HUES48 (cell line): ENCODE measurements around the gene CIC.

Experiments
- H3K27ac ChIP-seq: one replicate; pipeline ENCODE4 v1.7.0; 2013; ENCODE audit warnings: low read depth, low read length, inconsistent platforms
- H3K27me3 ChIP-seq: 2 replicates; pipeline ENCODE4 v1.6.1; 2013; ENCODE audit warnings: mild to moderate bottlenecking, low read length; ENCODE audit not compliant: control insufficient read depth, insufficient read depth
- H3K36me3 ChIP-seq: 2 replicates; pipeline ENCODE4 v1.6.1; 2013; ENCODE audit warnings: low read length; ENCODE audit not compliant: control insufficient read depth, insufficient read depth
- H3K4me1 ChIP-seq: 2 replicates; pipeline ENCODE4 v1.6.1; 2013; ENCODE audit warnings: mild to moderate bottlenecking, low read length; ENCODE audit not compliant: control insufficient read depth, insufficient read depth
- H3K4me3 ChIP-seq: 2 replicates; pipeline ENCODE4 v1.5.1; 2013; ENCODE audit warnings: mild to moderate bottlenecking, low read depth, low read length
- H3K9ac ChIP-seq: 2 replicates; pipeline ENCODE4 v1.6.1; 2013; ENCODE audit warnings: mild to moderate bottlenecking, low read depth, low read length, moderate library complexity
- H3K9me3 ChIP-seq: 2 replicates; pipeline ENCODE4 v1.6.1; 2013; ENCODE audit warnings: low read length; ENCODE audit not compliant: control insufficient read depth, insufficient read depth

The CIC gene

DNA sequence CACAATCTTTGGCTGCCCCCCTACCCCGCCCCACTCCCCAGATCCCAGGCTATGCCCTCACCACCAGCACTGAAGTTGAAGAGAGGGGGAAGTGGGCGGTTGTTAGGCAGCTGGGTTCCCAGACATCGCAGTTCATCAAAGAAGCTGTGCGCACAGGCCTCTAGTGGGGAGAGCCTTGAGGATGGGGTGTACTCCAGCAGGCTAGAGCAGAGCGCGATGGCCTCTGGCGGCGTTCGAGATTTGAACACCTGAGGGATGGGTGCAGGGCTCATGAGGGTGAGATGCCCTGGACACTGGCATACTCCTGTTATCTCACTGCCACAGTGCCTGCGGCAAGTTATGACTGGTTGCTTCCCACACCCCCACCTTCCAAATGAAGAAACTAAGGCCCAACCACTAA is 36.6 kb upstream of the CIC start:
- H3K27ac ChIP-seq, result no peak overlapping the region
- no peak overlapping the region for H3K9ac ChIP-seq
- H3K9me3 ChIP-seq, result no peaks in the 10 kb centered on the region
- H3K36me3 ChIP-seq, result peaks cover 80% of the 10 kb centered on the region
- H3K4me1 ChIP-seq, result no peaks in the 10 kb centered on the region
- no peak overlapping the region for H3K4me3 ChIP-seq
- no peaks in the 10 kb centered on the region for H3K27me3 ChIP-seq

DNA sequence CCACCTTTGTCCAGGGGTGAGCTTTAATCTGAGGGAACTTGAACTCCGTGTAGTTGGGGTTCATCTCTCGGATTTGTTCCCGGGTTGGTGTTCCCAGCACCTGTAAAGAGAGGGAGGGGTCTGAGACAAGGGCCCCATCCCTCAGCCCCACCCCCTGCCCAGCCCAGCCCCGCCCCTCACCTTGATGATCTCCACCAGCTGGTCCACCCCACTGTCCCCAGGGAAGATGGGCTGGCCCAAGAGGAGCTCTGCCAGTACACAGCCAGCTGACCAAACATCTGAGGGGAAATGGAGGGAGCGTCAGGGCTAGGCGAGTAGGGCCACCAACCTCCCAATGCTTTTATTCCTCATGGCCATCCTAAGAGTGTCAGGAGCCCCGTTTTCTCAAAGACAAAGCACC is 35.9 kb upstream of the CIC start:
- Histone ChIP-seq H3K4me1 (no peaks in the 10 kb centered on the region), H3K36me3 (peaks cover 80% of the 10 kb centered on the region), H3K9me3 (no peaks in the 10 kb centered on the region), H3K9ac (no peak overlapping the region), H3K27ac (no peak overlapping the region), H3K4me3 (no peak overlapping the region), H3K27me3 (no peaks in the 10 kb centered on the region)

DNA sequence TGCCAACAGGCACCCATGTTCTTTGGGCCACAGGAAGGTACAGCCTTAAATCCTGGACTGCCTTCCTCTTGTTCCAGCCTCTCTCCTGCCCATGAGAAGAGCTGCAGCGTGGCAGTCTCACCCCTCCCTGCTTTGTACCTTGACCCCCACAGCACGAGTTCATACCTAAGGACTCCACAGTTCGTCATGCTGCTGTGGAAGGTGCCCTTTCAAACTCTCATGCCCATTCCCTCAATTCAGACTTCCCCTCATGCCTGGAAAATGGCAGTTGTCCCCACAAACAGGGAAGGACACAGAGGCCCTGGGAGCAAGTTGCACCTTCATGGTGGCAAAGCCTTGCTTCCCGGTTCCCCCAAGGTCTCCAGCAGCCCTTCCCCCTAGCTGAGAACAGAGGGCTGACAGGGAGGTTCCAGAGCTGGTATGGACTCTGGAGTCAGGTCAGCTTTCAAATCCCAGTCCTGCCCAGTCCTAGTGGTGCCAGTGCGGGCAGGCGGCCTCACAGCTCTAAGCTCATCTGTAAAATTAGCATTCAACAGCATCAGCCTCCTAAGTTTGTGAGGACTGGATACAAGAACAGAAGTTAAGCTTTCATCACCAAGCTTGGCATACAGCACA is 35.3 kb upstream of the CIC start:
- Histone ChIP-seq H3K36me3 (peaks cover 77% of the 10 kb centered on the region), H3K4me3 (no peak overlapping the region), H3K27me3 (no peaks in the 10 kb centered on the region), H3K4me1 (no peaks in the 10 kb centered on the region), H3K9ac (no peak overlapping the region), H3K9me3 (no peaks in the 10 kb centered on the region), H3K27ac (no peak overlapping the region)

DNA sequence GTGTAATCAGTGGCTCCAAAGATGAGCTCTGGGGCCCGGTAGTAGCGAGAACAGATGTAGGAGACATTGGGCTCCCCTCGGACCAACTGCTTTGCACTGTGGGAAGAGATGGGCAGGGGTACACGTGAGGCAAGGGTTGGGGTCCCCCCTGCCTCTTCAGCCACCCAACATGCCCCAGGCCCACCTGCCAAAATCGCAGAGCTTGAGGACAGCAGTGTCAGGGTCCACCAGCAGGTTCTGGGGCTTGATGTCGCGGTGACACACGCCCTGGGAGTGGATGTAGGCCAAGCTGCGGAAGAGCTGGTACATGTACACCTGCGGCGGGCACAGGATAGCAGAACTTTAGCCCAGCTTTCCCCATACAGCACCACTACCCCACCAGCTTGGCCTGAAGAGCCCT is 34.7 kb upstream of the CIC start:
- no peak overlapping the region for H3K4me3 ChIP-seq
- no peak overlapping the region for H3K9ac ChIP-seq
- H3K36me3 ChIP-seq, result peaks cover 77% of the 10 kb centered on the region
- H3K9me3 ChIP-seq, result no peaks in the 10 kb centered on the region
- H3K4me1 ChIP-seq, result no peaks in the 10 kb centered on the region
- H3K27ac ChIP-seq, result no peak overlapping the region
- H3K27me3 ChIP-seq, result no peaks in the 10 kb centered on the region

DNA sequence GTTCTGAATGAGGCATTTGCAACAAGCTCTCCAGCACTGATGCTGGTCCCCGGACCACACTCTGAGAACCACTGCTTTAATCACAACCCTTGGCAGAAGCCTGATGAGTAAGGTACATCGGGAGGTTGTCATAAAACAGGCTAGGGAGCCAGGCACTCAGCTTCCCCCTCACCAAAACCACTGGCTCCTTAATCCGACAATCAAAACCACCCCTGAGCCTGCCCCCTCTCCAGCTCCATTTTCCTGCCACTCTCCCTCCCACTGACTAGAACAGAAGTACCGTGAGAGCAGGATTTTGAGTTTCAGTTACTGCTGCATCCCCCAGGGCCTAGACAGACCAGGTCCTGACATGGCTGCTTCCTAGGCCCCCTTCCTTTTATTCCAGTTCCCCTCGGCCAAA is 33.9 kb upstream of the CIC start:
- Histone ChIP-seq H3K27me3 (no peaks in the 10 kb centered on the region), H3K9ac (no peak overlapping the region), H3K27ac (no peak overlapping the region), H3K4me3 (no peak overlapping the region), H3K4me1 (no peaks in the 10 kb centered on the region), H3K36me3 (peaks cover 76% of the 10 kb centered on the region), H3K9me3 (no peaks in the 10 kb centered on the region)

DNA sequence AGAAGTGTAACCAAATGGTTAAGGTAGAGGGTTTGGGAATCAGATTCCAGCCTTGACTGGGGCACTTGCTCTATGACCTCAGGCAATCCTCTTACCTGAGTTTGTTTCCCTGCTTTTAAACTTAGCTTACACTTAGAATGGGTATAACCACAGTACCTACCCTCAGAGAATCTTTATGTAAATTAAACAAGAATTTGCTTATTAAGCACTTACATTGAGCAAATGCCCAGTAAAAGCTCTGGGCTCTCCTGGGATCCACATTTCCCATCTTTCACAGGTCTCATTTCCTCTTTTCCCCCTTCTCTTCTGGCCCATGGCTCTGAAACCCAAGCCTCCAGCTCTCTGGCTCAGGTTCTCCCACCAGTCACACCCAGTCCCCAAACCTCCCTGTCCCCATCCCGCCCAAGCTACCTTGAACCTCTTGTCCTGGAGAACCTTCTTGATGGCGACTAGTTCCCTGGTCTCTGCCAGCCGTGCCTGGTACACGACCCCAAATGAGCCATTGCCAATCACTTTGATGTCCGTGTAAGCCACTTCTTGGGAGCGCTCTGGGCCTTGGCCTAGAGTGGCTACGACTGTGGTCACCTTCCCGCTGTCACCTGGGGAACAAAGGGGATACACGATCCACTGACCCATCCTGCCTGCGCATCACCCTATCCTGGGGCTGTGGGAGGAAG is 29.4 kb upstream of the CIC start:
- Histone ChIP-seq H3K9me3 (no peaks in the 10 kb centered on the region), H3K4me1 (peaks cover 9% of the 10 kb centered on the region), H3K36me3 (peaks cover 34% of the 10 kb centered on the region), H3K4me3 (no peak overlapping the region), H3K9ac (no peak overlapping the region), H3K27me3 (no peaks in the 10 kb centered on the region), H3K27ac (no peak overlapping the region)

DNA sequence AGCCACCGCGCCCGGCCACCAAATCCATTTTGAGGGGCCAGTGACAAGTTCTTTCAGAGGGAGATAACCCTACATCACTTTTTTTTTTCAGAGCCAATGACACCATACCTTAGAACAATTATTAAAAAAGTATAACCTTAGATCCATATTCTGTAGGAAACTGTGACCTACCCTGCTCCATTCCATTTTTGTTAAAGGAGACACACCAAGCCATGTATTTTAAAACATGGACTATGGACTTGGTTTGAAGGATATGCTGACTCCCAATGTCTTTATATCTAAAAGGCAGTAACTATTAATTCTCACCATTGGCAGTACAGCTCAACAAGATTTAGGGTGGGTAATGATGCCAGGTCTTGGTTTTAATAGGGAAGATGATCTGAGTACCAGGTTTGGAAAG is 27.8 kb upstream of the CIC start:
- Histone ChIP-seq H3K36me3 (peaks cover 19% of the 10 kb centered on the region), H3K9me3 (no peaks in the 10 kb centered on the region), H3K9ac (no peak overlapping the region), H3K27me3 (no peaks in the 10 kb centered on the region), H3K4me3 (peak overlapping the region; percentile 93), H3K4me1 (peaks cover 9% of the 10 kb centered on the region), H3K27ac (no peak overlapping the region)

DNA sequence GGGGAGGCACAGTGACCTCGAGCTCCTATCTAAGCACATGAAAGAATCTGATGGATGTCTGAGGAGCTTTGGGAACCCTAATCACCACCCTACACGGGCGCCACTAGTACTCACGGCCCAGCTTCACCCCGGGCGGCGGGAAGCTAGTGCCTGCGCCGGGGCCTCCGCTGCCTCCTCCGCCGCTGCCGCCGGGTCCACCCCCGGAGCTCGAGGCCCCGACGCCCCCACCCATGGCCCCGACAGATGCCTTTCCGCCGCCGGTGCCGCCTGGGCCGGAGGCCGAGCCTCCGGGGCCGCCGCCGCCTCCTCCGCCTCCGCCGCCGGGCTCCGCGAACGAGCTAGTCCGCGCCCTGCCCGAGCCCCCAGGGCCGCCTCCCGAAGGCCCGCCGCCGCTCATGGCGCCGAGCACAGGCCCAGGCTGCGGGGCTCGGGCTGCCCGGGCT is 27.0 kb upstream of the CIC start:
- H3K27me3 ChIP-seq, result no peaks in the 10 kb centered on the region

DNA sequence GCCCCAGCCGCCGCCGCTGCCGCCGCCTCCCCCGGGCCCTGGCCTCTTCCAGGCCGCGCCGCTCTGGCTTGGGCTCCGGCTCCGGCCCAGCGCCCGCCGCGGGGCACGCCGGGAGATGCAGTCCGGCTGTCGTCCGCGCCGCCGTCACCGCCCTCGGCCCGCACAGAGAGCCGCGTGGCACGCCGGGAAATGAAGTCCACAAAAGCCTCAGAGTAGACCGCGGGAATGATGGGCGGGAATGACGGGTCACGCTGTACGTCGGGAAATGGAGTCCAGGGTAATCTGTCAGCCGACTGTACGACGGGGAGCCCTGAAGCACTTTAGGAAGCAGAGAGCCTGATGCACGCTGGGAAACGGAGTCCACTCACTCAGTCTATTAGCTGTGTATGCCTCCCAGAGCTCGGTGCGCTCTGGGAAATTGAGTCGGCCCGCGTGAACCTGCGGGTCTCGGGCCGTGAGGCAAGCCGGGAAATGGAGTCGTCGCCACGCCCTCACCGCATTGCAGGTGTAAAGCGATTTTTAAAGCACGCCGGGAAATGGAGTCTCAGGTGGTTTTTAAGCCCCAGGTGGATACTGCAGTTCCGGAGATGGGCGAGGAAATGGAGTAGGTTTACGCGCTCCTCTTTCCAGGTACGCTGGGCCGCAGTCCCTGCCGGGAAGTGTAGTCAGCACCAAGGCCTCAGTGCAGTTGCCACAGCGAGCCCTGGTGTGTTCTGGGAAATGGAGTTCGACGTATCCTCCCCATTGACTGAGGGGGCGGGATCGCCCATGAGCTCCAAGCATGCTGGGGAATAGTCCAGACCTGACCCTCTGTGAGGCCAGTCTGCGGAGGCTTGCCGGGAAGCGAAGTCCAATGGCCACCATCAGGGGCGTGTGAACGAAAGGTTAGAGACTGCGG is 26.3 kb upstream of the CIC start, which contains the start of gene GSK3A:
TSS of gene GSK3A (minus strand) at position 91 of the 898 bp plus-strand sequence. CDS start 137 bp downstream, outside the sequence.
- H3K4me1 ChIP-seq, result peaks cover 12% of the 10 kb centered on the region
- peak within 1 kb of the TSS; percentile 85 for H3K27ac ChIP-seq
- no peaks in the 10 kb centered on the region for H3K27me3 ChIP-seq
- H3K9ac ChIP-seq, result peak within 1 kb of the TSS; percentile 60
- no peaks in the 10 kb centered on the region for H3K9me3 ChIP-seq
- H3K4me3 ChIP-seq, result peak within 1 kb of the TSS; percentile 93
- peaks cover 12% of the 10 kb centered on the region; the same call in 1 of the 2 replicates for H3K36me3 ChIP-seq

More for the DNA sequence above, 27.0 kb upstream of the CIC start:
- Histone ChIP-seq H3K9me3 (no peaks in the 10 kb centered on the region), H3K36me3 (peaks cover 12% of the 10 kb centered on the region; the same call in 1 of the 2 replicates), H3K27ac (peak overlapping the region; percentile 49), H3K9ac (peak overlapping the region; percentile 60), H3K4me1 (peaks cover 12% of the 10 kb centered on the region), H3K4me3 (peak overlapping the region; percentile 93)

DNA sequence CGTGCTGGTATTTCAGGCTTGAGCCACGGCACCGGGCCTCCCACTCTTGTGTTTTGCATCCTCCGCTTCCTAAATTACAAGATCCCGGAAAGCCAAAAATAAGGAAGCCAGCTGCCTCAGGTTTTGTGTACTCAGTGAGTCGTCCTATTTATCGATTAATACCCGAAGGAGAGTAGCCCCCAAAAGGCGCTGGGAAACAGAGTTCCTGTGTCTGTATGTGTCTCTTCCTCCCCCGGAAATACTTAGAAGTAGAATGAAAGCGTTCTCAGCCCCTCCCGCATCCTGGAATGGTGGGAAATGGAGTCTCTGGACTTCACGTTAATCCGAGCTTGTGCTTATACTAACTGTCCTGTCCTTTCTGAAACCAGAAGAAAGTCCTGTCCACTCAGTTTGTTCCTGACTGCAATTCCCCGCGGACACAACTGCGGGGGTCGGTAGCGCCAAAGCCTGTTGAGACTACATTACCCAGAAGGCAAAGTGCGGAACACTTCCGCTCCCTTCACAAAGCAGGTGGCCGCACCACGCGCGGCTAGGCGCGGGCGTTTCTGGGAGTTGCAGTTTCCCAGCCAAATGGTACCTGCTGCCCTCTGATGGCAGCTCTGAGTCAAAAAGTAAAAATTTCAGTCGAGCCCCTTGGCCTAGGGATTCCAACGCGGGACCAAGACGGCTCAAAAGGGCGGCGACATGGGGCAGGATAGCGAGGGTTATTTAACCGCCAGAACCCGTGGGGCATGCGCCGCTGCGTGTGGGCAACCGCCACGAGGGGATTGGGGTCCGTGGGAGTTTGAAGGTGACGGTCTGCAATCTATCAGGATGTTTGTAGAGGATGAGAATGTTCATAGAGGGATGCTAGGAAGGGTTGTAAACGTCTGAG is 24.5 kb upstream of the CIC start:
- H3K36me3 ChIP-seq, result peaks cover 12% of the 10 kb centered on the region
- peaks cover 12% of the 10 kb centered on the region for H3K4me1 ChIP-seq
- no peaks in the 10 kb centered on the region for H3K27me3 ChIP-seq
- no peaks in the 10 kb centered on the region for H3K9me3 ChIP-seq
- peak overlapping the region; percentile 5; the same call in 1 of the 2 replicates for H3K9ac ChIP-seq
- H3K27ac ChIP-seq, result peak overlapping the region; percentile 52
- H3K4me3 ChIP-seq, result peak overlapping the region; percentile 93
